GM21737 (cell line): Measurements from ENCODE around the gene LMOD1.
"Not testable (repeated sequence)": the region's sequence is repeated elsewhere in the genome, so short reads cannot be mapped to it uniquely, and the experiment has no call there.

ENCODE experiments used
- ATAC-seq: cut with Tn5 transposase; IDR thresholded peaks from one replicate; pipeline ENCODE4 v1.9.1; 2021; ENCODE audit warnings: mild to moderate bottlenecking, moderate library complexity; ENCODE audit not compliant: unreplicated experiment

Gene LMOD1

GRCh38 chr1:201949491-201949890, 3.1 kb upstream of the LMOD1 start:
- ATAC-seq, result no peak

GRCh38 chr1:201947697-201948008, 1.3 kb upstream of the LMOD1 start:
- no peak for ATAC-seq

- ATAC-seq, result no peak
Observed at GRCh38 chr1:201945863-201946223, 505 bp downstream of the LMOD1 start.

- no peak for ATAC-seq
Observed at GRCh38 chr1:201945157-201945556, 1.2 kb downstream of the LMOD1 start.

GRCh38 chr1:201944639-201945038, 1.7 kb downstream of the LMOD1 start:
- no peak for ATAC-seq

- ATAC-seq, result no peak
Observed at GRCh38 chr1:201944002-201944401, 2.3 kb downstream of the LMOD1 start.

- no peak for ATAC-seq
Observed at GRCh38 chr1:201942129-201942495, 4.2 kb downstream of the LMOD1 start.

GRCh38 chr1:201941420-201942128, 4.8 kb downstream of the LMOD1 start:
- ATAC-seq, result no peak

- not testable (repeated sequence) for ATAC-seq
Observed at GRCh38 chr1:201940316-201940715, 6.0 kb downstream of the LMOD1 start.

GRCh38 chr1:201939574-201939973, 6.8 kb downstream of the LMOD1 start:
- ATAC-seq, result no peak

GRCh38 chr1:201939148-201939547, 7.2 kb downstream of the LMOD1 start:
- ATAC-seq, result no peak

GRCh38 chr1:201938440-201939035, 7.8 kb downstream of the LMOD1 start:
- no peak for ATAC-seq

- no peak for ATAC-seq
Observed at GRCh38 chr1:201937624-201938213, 8.6 kb downstream of the LMOD1 start.

GRCh38 chr1:201933840-201934430, 12.4 kb downstream of the LMOD1 start:
- no peak for ATAC-seq

GRCh38 chr1:201930803-201931202, 15.5 kb downstream of the LMOD1 start:
- ATAC-seq, result no peak

GRCh38 chr1:201930137-201930536, 16.2 kb downstream of the LMOD1 start:
- no peak for ATAC-seq

- ATAC-seq, result no peak
Observed at GRCh38 chr1:201928266-201928665, 18.1 kb downstream of the LMOD1 start.

- no peak for ATAC-seq
Observed at GRCh38 chr1:201925981-201926645, 20.2 kb downstream of the LMOD1 start.

- no peak for ATAC-seq
Observed at GRCh38 chr1:201925301-201925567, 21.1 kb downstream of the LMOD1 start.

GRCh38 chr1:201921952-201922558, 24.3 kb downstream of the LMOD1 start:
- no peak for ATAC-seq

GRCh38 chr1:201918343-201918742, 28.0 kb downstream of the LMOD1 start:
- no peak for ATAC-seq
